Stomach smooth muscle (tissue), 2 donors: ENCODE data around the gene OR56B1.
"Not testable (repeated sequence)": the region's sequence is repeated elsewhere in the genome, so short reads cannot be mapped to it uniquely, and the experiment has no call there.

Experiments
- H3K27ac ChIP-seq: one replicate; pipeline ENCODE4 v1.7.0; 2013; ENCODE audit warnings: mild to moderate bottlenecking, low read length, inconsistent platforms
- H3K27me3 ChIP-seq, 2 donors: one replicate each; pipeline ENCODE4 v1.7.0; 2013; ENCODE audit warnings: low read length in 2 of 2; ENCODE audit not compliant: insufficient read depth in 2 of 2, control insufficient read depth in 1 of 2
- H3K36me3 ChIP-seq, 2 donors: one replicate each; pipeline ENCODE4 v1.7.0; 2013; ENCODE audit warnings: low read length in 2 of 2; ENCODE audit not compliant: control insufficient read depth in 2 of 2, insufficient read depth in 2 of 2
- H3K4me1 ChIP-seq: one replicate; pipeline ENCODE4 v1.7.0; 2013; ENCODE audit warnings: low read length; ENCODE audit not compliant: control insufficient read depth, insufficient read depth
- H3K4me3 ChIP-seq, 2 donors: one replicate each; pipeline ENCODE4 v1.7.0; 2013; ENCODE audit warnings: low read length in 2 of 2
- H3K9ac ChIP-seq, 2 donors: one replicate each; pipeline ENCODE4 v1.7.0; 2013; ENCODE audit warnings: low read length in 2 of 2, mild to moderate bottlenecking in 1 of 2
- H3K9me3 ChIP-seq, 2 donors: one replicate each; pipeline ENCODE4 v1.7.0; 2013; ENCODE audit warnings: low read length in 2 of 2; ENCODE audit not compliant: control insufficient read depth in 2 of 2
- donor health status: healthy.
- donor health status: Pancreatic carcinoma.

Gene OR56B1, protein sequence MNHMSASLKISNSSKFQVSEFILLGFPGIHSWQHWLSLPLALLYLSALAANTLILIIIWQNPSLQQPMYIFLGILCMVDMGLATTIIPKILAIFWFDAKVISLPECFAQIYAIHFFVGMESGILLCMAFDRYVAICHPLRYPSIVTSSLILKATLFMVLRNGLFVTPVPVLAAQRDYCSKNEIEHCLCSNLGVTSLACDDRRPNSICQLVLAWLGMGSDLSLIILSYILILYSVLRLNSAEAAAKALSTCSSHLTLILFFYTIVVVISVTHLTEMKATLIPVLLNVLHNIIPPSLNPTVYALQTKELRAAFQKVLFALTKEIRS

DNA sequence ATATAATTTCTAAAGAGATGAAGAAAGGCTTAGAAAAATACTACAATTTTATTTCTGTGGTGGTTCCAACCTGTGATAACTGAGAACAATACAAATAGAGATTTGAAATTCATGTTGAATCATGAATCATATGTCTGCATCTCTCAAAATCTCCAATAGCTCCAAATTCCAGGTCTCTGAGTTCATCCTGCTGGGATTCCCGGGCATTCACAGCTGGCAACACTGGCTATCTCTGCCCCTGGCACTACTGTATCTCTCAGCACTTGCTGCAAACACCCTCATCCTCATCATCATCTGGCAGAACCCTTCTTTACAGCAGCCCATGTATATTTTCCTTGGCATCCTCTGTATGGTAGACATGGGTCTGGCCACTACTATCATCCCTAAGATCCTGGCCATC, at the start of gene OR56B1:
Gene OR56B1 (plus strand): TSS at position 53 of the 400 bp plus-strand sequence. CDS start 69 bp downstream, at position 122.
- H3K27ac ChIP-seq, result no peak within 1 kb of the TSS
- no peak within 1 kb of the TSS for H3K4me3 ChIP-seq
- H3K9me3 ChIP-seq, result peaks cover 0 to 2% of the 10 kb centered on the region in 2 donors
- H3K4me1 ChIP-seq, result no peaks in the 10 kb centered on the region
- no peaks in the 10 kb centered on the region for H3K27me3 ChIP-seq
- no peaks in the 10 kb centered on the region for H3K36me3 ChIP-seq
- H3K9ac ChIP-seq, result no peak within 1 kb of the TSS

DNA sequence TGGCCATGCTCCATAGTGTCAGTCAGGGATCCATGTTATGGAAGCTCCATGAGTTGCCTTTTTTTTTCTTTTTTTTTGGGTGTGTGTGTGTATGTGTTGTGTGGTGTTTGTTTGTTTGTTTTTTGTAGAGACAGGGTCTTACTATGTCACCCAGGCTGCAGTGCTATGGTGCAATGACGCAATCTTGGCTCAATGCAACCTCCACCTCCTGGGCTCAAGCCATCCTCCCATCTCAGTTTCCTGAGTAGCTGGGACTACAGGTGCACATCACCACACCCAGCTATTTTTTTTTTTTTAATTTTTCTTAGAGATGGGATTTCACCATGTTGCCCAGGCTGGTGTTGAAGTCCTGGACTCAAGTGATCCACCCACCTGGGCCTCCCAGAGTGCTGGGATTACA, 47.8 kb upstream of the OR56B1 start:
- H3K9me3 ChIP-seq, result no peaks in the 10 kb centered on the region
- no peak overlapping the region for H3K4me3 ChIP-seq
- H3K9ac ChIP-seq, result no peak overlapping the region
- H3K36me3 ChIP-seq, result no peaks in the 10 kb centered on the region
- H3K27ac ChIP-seq, result peak overlapping the region; percentile 61
- no peaks in the 10 kb centered on the region for H3K27me3 ChIP-seq
- peaks cover 9% of the 10 kb centered on the region for H3K4me1 ChIP-seq

DNA sequence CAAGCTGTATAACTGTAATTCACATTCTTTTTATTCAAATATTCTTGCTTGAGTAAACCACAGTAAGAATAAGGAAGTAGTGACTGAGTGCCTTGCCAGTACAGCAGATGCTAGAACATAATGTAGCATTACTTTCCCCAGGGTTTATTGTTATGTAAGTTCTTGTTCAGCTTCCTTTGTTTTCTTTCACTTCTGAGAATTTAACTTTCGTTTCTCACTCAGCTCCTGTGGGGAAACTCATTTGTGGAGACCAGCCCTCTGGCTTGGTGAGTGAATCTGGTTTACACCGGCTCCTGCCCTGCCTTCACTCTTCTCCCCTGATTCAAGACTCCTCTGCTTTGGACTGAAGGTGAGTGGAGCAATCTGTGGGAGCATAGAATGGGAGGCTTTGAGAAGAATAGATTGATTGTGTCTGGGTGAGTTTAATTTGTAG, 46.7 kb upstream of the OR56B1 start, which contains the start of gene TRIM22:
Gene TRIM22 (plus strand): TSS at position 240 of the 433 bp plus-strand sequence. CDS start 6,443 bp downstream, outside the sequence.
- Histone ChIP-seq H3K4me1 (peaks cover 9% of the 10 kb centered on the region), H3K27ac (peak within 1 kb of the TSS; percentile 61), H3K27me3 (no peaks in the 10 kb centered on the region), H3K36me3 (no peaks in the 10 kb centered on the region), H3K9me3 (no peaks in the 10 kb centered on the region), H3K9ac (peak within 1 kb of the TSS; percentile 52 to 84), H3K4me3 (peak within 1 kb of the TSS; percentile 72 to 85)

- Histone ChIP-seq H3K9me3 (no peaks in the 10 kb centered on the region), H3K9ac (peak overlapping the region; percentile 52 to 84), H3K4me1 (peaks cover 6% of the 10 kb centered on the region), H3K27me3 (no peaks in the 10 kb centered on the region), H3K36me3 (no peaks in the 10 kb centered on the region), H3K27ac (peak overlapping the region; percentile 61), H3K4me3 (peak overlapping the region; percentile 72 to 85)
Measured at GRCh38 chr11:5690216-5690615, 46.0 kb upstream of the OR56B1 start.

GRCh38 chr11:5690736-5691135, 45.5 kb upstream of the OR56B1 start:
- Histone ChIP-seq H3K27ac (peak overlapping the region; percentile 61), H3K36me3 (no peaks in the 10 kb centered on the region), H3K4me3 (peak overlapping the region; percentile 72 to 85), H3K27me3 (no peaks in the 10 kb centered on the region), H3K4me1 (peaks cover 5% of the 10 kb centered on the region), H3K9ac (peak overlapping the region; percentile 52 to 84), H3K9me3 (no peaks in the 10 kb centered on the region)

DNA sequence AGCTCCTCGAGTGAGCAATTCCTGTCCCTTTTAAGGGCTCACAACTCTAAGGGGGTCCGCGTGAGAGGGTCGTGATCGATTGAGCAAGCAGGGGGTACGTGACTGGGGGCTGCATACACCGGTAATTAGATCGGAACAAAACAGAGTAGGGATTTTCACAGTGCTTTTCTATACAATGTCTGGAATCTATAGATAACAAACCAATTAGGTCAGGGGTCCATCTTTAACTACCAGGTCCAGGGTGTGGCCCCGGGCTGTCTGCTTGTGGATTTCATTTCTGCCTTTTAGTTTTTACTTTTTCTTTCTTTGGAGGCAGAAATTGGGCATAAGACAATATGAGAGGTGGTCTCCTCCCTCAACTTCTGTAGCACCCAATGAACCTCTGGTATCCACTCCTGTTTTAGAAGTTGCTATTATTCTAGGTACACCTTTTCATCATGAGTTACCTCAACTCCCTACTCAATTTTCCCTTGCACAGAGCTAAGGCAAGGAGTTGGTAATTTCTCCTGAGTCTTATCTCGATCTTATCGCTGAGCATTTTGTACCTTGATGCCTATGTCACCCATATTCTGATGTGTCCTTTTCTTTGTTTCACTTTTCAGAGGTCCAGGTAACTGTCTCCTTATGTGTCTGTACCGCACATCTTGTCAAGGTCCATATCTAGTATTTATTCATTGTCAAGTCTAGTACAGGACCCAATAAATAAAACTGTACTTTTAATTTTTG, 44.8 kb upstream of the OR56B1 start:
- peak overlapping the region; percentile 72 to 85 for H3K4me3 ChIP-seq
- peak overlapping the region; percentile 52 to 84 for H3K9ac ChIP-seq
- H3K27me3 ChIP-seq, H3K4me1 ChIP-seq, H3K9me3 ChIP-seq, H3K27ac ChIP-seq, H3K36me3 ChIP-seq: not testable (repeated sequence)

DNA sequence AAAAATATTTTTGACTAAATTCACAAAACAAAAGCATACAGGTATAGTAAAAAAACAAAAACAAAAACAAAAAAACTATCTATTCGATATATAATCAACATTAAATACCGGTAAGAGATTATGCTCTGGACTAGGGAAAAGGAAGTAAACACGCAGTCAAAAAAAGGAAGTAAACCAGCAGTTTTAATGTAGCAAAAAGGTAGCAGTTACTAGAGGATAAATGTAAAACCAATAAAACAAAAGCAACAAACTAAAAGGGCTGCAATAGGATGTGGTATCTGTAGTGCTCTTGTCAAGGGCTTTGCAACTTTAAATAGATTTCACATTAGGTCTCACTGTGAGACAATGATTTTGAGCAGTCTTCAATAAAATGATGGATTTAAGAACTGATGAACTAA, 44.3 kb upstream of the OR56B1 start:
- Histone ChIP-seq H3K27me3 (no peaks in the 10 kb centered on the region), H3K4me3 (no peak overlapping the region), H3K4me1 (peaks cover 5% of the 10 kb centered on the region), H3K9ac (no peak overlapping the region), H3K36me3 (peaks cover 3 to 4% of the 10 kb centered on the region in 2 donors), H3K9me3 (no peaks in the 10 kb centered on the region), H3K27ac (no peak overlapping the region)

GRCh38 chr11:5694642-5695041, 41.6 kb upstream of the OR56B1 start:
- H3K9ac ChIP-seq, result no peak overlapping the region
- H3K36me3 ChIP-seq, result peaks cover 11 to 18% of the 10 kb centered on the region in 2 donors
- H3K27me3 ChIP-seq, result no peaks in the 10 kb centered on the region
- no peaks in the 10 kb centered on the region for H3K4me1 ChIP-seq
- no peak overlapping the region for H3K4me3 ChIP-seq
- no peak overlapping the region for H3K27ac ChIP-seq
- H3K9me3 ChIP-seq, result no peaks in the 10 kb centered on the region

DNA sequence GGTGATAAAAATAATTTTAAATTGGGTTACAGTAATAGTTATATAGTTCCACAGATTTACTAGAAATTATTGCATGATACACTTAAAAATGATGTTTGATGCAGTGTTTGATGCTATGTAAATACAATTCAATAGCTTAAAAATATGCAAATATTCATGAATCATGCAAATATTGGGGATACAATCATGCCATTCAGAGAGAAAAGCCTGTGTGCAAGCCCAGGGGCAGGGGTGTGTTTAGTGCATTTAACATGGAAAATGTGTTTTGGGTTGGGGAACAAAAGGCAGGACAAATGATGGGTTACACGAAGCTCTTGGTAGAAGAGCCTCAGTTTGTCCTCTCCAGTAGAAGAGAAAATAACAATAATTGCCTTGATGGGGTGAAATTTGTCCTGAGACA, 40.7 kb upstream of the OR56B1 start:
- peaks cover 11 to 18% of the 10 kb centered on the region in 2 donors for H3K36me3 ChIP-seq
- no peak overlapping the region for H3K27ac ChIP-seq

DNA sequence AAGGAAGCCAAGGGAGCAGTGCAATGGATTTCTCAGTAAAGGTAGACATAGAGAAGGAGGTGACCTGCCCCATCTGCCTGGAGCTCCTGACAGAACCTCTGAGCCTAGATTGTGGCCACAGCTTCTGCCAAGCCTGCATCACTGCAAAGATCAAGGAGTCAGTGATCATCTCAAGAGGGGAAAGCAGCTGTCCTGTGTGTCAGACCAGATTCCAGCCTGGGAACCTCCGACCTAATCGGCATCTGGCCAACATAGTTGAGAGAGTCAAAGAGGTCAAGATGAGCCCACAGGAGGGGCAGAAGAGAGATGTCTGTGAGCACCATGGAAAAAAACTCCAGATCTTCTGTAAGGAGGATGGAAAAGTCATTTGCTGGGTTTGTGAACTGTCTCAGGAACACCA, 40.0 kb upstream of the OR56B1 start:
- Histone ChIP-seq H3K4me3 (no peak overlapping the region), H3K4me1 (no peaks in the 10 kb centered on the region), H3K27me3 (no peaks in the 10 kb centered on the region), H3K27ac (no peak overlapping the region), H3K9me3 (no peaks in the 10 kb centered on the region), H3K36me3 (peaks cover 11 to 21% of the 10 kb centered on the region in 2 donors), H3K9ac (no peak overlapping the region)

More for the DNA sequence above, 40.7 kb upstream of the OR56B1 start:
- Histone ChIP-seq H3K4me1 (no peaks in the 10 kb centered on the region), H3K9me3 (no peaks in the 10 kb centered on the region), H3K27me3 (no peaks in the 10 kb centered on the region), H3K9ac (no peak overlapping the region), H3K4me3 (no peak overlapping the region)
